Peyer's patch (tissue), 4 donors: ENCODE results near the gene SNED1. TPM values are rescaled to one million over a fixed set of nuclear protein-coding genes. Genes with fewer than 3 reads are reported as not detected.

Experiments used
- DNase-seq, 3 donors: peaks; one replicate each; pipeline ENCODE4 v3.0.0-alpha.2; 2017 to 2019
- H3K27ac ChIP-seq, 4 donors: fragments of 200-600 bp; sonication (generic); one replicate each; pipeline ENCODE4 v1.5.1; 2016 to 2019
- H3K27me3 ChIP-seq, 2 donors: fragments of 200-600 bp; sonication (generic); one replicate each; pipeline ENCODE4 v1.5.1; 2019
- H3K36me3 ChIP-seq, 3 donors: fragments of 200-600 bp; sonication (generic); one replicate each; pipeline ENCODE4 v1.5.1; 2016 to 2019
- H3K4me1 ChIP-seq, 4 donors: fragments of 200-600 bp; sonication (generic); one replicate each; pipeline ENCODE4 v1.5.1; 2016 to 2019
- H3K4me3 ChIP-seq, 4 donors: fragments of 200-600 bp; sonication (generic); 1 replicate in 3 of 4; 2 replicates in 1 of 4; pipeline ENCODE4 v1.5.1; 2016 to 2019; ENCODE audit warnings: mild to moderate bottlenecking in 1 of 4
- H3K9me3 ChIP-seq, 4 donors: fragments of 200-600 bp; sonication (generic); one replicate each; pipeline ENCODE4 v1.5.1; 2016 to 2019; ENCODE audit warnings: mild to moderate bottlenecking in 1 of 4
- POLR2A ChIP-seq, 2 donors: fragments of 450-650 bp; IDR thresholded peaks; one replicate each; pipeline ENCODE4 v1.5.1; 2017; ENCODE audit warnings: antibody characterized with exemption in 2 of 2, mild to moderate bottlenecking in 2 of 2, moderate library complexity in 2 of 2
- total RNA-seq, 4 donors: library from RNA; depleted of rRNA; stranded (reverse); fragments of >200 nt; gene quantifications; one replicate each; pipeline ENCODE4 v1.1.0, GENCODE V29; 2016
- TF ChIP-seq, protein P1 (sequence below), 6 experiments: fragments of 450-650 bp in 4 of 6; fragments of 200-600 bp in 2 of 6; sonication (generic) in 1 of 6; IDR thresholded peaks; one replicate each; pipeline ENCODE4 v1.5.1; 2017 to 2019; ENCODE audit warnings: antibody characterized with exemption in 6 of 6, mild to moderate bottlenecking in 3 of 6, moderate library complexity in 1 of 6

The SNED1 gene
- total RNA-seq, 4 donors from 2014 or later, result 6.8 to 83.3 (median 25.2) TPM

DNA sequence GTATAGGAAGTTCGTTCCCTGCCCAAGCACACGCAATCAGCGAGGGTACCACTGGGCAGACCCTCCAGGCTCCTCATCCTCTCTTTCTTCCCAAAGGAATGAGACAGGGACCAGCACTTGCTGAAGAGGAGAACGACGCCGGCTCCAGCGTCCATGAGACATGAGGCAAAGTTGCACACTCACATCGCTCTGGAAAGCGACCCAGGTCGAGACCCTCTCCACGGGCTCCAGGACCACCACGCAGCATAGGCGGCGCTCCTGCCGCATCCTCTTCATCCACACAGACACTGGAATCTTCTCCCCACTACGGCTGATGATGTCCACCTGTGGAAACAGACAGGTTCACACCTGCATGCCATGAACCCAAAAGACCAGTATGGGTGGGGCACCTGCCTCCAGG lies 140.1 kb downstream of the SNED1 start:
- H3K27ac ChIP-seq, result no peak overlapping the region

DNA sequence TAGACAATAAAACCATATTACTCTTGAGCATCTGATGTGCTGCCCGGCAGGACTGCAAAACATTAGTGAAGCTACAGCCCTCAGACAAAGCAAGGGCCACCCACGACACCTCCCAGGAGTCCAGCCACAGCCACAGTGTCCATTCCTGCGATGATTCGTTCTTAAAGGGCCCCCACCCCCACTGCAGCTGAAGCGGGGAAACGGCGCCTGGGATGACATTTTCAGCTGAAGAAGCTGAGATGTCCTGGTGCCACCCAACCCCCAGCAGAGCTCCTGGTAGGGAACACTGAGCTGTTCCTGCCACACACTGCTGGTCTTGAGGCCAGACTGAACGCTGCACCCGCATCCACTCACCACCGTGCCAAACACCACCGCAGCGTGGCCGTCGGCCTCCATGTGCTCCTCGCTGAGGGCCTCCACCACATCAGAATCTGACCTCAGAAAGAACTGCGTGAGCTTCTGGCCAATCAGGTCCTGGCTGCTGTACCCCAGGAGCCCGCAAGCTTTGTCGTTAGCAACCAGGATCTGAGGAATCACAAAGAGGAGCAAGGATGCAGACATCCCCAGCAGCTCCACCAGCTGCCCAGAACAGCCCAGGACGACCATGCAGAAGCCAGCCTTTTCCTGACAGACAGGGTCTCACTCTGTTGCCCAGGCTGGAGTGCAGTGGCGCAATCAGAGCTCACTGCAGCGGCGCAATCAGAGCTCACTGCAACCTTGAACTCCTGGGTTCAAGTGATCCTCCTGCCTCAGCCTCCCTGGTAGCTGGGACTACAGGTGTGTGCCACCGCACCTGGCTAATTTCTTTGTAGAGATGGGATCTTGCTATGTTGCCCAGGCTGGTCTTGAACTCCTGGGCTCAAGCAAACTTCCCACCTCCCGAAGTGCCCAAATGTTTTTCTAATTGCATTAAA lies 141.4 kb downstream of the SNED1 start:
- H3K27ac ChIP-seq, result no peak overlapping the region
- TF ChIP-seq, protein P1, sequence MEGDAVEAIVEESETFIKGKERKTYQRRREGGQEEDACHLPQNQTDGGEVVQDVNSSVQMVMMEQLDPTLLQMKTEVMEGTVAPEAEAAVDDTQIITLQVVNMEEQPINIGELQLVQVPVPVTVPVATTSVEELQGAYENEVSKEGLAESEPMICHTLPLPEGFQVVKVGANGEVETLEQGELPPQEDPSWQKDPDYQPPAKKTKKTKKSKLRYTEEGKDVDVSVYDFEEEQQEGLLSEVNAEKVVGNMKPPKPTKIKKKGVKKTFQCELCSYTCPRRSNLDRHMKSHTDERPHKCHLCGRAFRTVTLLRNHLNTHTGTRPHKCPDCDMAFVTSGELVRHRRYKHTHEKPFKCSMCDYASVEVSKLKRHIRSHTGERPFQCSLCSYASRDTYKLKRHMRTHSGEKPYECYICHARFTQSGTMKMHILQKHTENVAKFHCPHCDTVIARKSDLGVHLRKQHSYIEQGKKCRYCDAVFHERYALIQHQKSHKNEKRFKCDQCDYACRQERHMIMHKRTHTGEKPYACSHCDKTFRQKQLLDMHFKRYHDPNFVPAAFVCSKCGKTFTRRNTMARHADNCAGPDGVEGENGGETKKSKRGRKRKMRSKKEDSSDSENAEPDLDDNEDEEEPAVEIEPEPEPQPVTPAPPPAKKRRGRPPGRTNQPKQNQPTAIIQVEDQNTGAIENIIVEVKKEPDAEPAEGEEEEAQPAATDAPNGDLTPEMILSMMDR (IDR thresholded peaks at IDR 0.05), result no peak
- no peak for TF ChIP-seq POLR2A (IDR thresholded peaks at IDR 0.05)
- peak in 2 of 3 donors; percentile 33 to 37 for DNase-seq
- no peak overlapping the region for H3K4me3 ChIP-seq
- H3K36me3 ChIP-seq, result peaks cover 0 to 13% (median 0%) of the 10 kb centered on the region in 3 donors
- no peaks in the 10 kb centered on the region for H3K27me3 ChIP-seq
- no peaks in the 10 kb centered on the region for H3K4me1 ChIP-seq
- no peaks in the 10 kb centered on the region for H3K9me3 ChIP-seq

More for the DNA sequence above, 140.1 kb downstream of the SNED1 start:
- TF ChIP-seq, protein P1 (IDR thresholded peaks at IDR 0.05), result no peak
- peak in 1 of 3 donors; percentile 12 for DNase-seq
- Histone ChIP-seq H3K9me3 (no peaks in the 10 kb centered on the region), H3K27me3 (no peaks in the 10 kb centered on the region), H3K4me3 (no peak overlapping the region), H3K36me3 (peaks cover 0 to 13% (median 0%) of the 10 kb centered on the region in 3 donors), H3K4me1 (no peaks in the 10 kb centered on the region)

DNA sequence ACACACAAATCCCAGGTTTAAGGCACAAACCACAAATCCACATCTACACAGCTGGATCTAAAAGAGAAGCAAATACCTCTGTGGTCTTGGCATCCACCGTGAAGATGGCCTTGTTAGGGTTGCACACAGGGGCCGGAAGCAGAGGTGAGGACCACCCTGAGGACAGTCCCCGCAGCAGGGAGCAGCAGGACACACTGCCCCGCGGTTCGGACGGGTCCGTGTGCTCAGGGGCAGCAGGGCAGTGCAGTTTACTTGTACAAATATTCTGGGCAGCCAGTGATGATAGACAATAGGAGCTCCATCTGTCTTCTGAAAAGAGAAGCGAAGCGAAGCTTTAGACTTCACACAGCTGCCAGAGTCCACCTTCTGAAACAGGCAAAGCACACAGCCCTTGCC lies 142.0 kb downstream of the SNED1 start:
- Histone ChIP-seq H3K9me3 (no peaks in the 10 kb centered on the region), H3K4me3 (no peak overlapping the region), H3K4me1 (no peaks in the 10 kb centered on the region), H3K27me3 (no peaks in the 10 kb centered on the region), H3K36me3 (peaks cover 0 to 13% (median 0%) of the 10 kb centered on the region in 3 donors), H3K27ac (no peak overlapping the region)
- TF ChIP-seq POLR2A (IDR thresholded peaks at IDR 0.05), result no peak
- TF ChIP-seq, protein P1 (IDR thresholded peaks at IDR 0.05), result no peak
- DNase-seq, result peak in 1 of 3 donors; percentile 12

DNA sequence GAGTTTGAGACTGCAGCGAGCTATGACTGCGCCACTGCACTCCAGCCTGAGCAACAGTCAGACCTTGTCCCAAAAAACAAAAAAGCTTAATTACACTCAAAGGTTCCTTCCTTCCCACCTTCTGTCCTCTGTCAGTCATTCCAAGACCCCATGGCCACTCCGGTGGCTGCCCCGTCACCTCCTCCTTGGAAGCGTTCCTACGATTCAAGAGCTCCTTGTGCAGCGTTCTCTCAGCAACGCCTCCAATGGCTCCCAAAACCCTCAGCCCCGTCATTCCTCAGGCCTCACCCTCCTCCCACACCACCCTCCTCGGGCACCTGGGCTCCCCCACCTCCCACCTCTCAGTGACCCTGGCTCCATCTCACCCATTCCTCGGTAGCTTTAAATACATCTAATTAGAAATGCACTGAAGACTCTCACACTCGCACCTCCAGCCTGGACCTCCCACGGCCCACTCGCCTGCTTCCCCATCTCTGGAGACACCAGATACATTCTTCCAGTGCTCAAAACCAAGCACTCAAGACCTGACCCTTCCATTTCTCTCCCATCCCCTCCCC lies 142.9 kb downstream of the SNED1 start:
- no peak overlapping the region for H3K4me3 ChIP-seq
- peak in 1 of 3 donors; percentile 35 for DNase-seq
- H3K27ac ChIP-seq, result no peak overlapping the region
- H3K4me1 ChIP-seq, result no peaks in the 10 kb centered on the region
- H3K9me3 ChIP-seq, result no peaks in the 10 kb centered on the region
- TF ChIP-seq, protein P1 (IDR thresholded peaks at IDR 0.05), result no peak
- peaks cover 0 to 13% (median 0%) of the 10 kb centered on the region in 3 donors for H3K36me3 ChIP-seq
- H3K27me3 ChIP-seq, result no peaks in the 10 kb centered on the region

DNA sequence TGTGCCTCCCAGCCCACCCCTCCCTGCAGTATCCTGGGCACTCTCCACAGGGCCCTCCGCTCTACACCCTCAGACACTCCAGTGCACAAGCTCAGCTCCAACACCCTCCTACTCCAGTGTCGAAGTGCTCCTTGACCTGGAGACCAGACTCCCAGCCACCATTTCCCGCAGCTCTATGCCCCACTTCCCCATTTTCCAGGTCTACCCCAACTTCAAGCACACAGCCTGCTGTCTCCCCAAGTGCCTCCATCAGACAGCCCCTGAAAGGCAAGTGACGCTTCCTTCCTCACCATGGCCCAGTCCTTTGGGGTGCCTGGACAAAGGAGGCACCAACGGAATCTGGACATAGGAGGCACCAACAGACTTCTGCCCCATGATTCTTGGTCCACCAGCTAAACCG lies 143.6 kb downstream of the SNED1 start:
- peaks cover 0 to 13% (median 0%) of the 10 kb centered on the region in 3 donors for H3K36me3 ChIP-seq
- H3K9me3 ChIP-seq, result no peaks in the 10 kb centered on the region
- DNase-seq, result no peak
- no peak for TF ChIP-seq POLR2A (IDR thresholded peaks at IDR 0.05)
- TF ChIP-seq, protein P1 (IDR thresholded peaks at IDR 0.05), result no peak
- no peak overlapping the region for H3K4me3 ChIP-seq
- no peaks in the 10 kb centered on the region for H3K4me1 ChIP-seq
- H3K27me3 ChIP-seq, result no peaks in the 10 kb centered on the region
- H3K27ac ChIP-seq, result no peak overlapping the region
